NT2/D1 (cell line): Measurements from ENCODE around the gene PTPRK.

Experiments
- SUZ12 ChIP-seq: IDR thresholded peaks from 2 replicates; pipeline ENCODE4 v1.6.1; 2011; ENCODE audit not compliant: insufficient read length, insufficient read depth; ENCODE audit errors: extremely low read depth
- YY1 ChIP-seq: IDR thresholded peaks from 2 replicates; pipeline ENCODE4 v1.6.1; 2011; ENCODE audit not compliant: insufficient read length, insufficient read depth
- ZNF274 ChIP-seq: IDR thresholded peaks from 2 replicates; pipeline ENCODE4 v1.6.1; 2011; ENCODE audit warnings: mild to moderate bottlenecking, low read depth, low read length

GRCh38 chr6:128192972-128193371 is 327.4 kb downstream of the PTPRK start:
- TF ChIP-seq YY1 (no peak), ZNF274 (no peak), SUZ12 (no peak)
